Lower leg skin (tissue), 4 donors: ENCODE results near the gene DET1. TPM values are rescaled to one million over a fixed set of nuclear protein-coding genes. Genes with fewer than 3 reads are reported as not detected.
"Not testable (repeated sequence)": the region's sequence is repeated elsewhere in the genome, so short reads cannot be mapped to it uniquely, and the experiment has no call there.

Experiments used
- DNase-seq, 2 donors: peaks; one replicate each; pipeline ENCODE4 v3.0.0-alpha.2; 2019; ENCODE audit warnings: low spot score in 2 of 2
- H3K4me3 ChIP-seq: fragments of 200-600 bp; sonication (generic); 2 replicates; pipeline ENCODE4 v1.5.1; 2017; ENCODE audit warnings: mild to moderate bottlenecking, low read depth; ENCODE audit not compliant: poor library complexity, severe bottlenecking
- POLR2A ChIP-seq, 2 donors: fragments of 450-650 bp; IDR thresholded peaks; one replicate each; pipeline ENCODE4 v1.6.1; 2016 to 2017; ENCODE audit warnings: antibody characterized with exemption in 2 of 2, mild to moderate bottlenecking in 1 of 2, moderate library complexity in 1 of 2
- WGBS, 2 donors: methylation state at CpG; one replicate each; pipeline ENCODE4 v1.1.5; 2018; 5-methylcytosine and 5-hydroxymethylcytosine counted together
- intact Hi-C: fragments of 100-400 bp; cut with DNase I; formaldehyde crosslinking; loops from one replicate; pipeline ENCODE4 v1.15.0; 2023; ENCODE audit warnings: low total_unique reads
- total RNA-seq, 4 donors: library from RNA; depleted of rRNA; stranded (reverse); fragments of >200 nt; gene quantifications; one replicate each; pipeline ENCODE4 v1.1.0, GENCODE V29; 2016
- TF ChIP-seq, protein P1 (sequence below), 3 donors: fragments of 450-650 bp; IDR thresholded peaks; one replicate each; pipeline ENCODE4 v1.5.1; 2016; ENCODE audit warnings: antibody characterized with exemption in 3 of 3, mild to moderate bottlenecking in 3 of 3, moderate library complexity in 2 of 3

DET1 gene
- total RNA-seq, 4 donors from 2014 or later, result 2.5 to 7.0 (median 5.1) TPM

DNA sequence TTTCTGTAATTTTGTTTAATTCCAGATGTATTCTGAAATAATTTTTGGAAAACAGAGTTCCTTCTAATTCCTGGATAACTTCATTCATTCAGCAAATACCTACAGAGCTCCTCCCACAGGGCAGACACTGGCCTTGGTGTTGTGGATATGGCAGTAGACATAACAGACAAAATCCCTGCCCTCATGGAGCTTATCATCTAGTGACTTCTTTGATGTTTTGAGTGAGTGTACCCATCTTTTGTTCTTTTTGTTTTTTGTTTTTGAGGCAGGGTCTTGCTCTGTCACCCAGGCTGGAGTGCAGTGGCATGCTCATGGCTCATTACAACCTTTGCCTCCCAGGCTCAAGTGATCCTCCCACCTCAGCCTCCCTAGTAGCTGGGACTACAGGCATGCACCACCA, 21.1 kb downstream of the DET1 start:
- intact Hi-C loops, result no loop called here
- H3K4me3 ChIP-seq, result no peak overlapping the region
- TF ChIP-seq, protein P1, sequence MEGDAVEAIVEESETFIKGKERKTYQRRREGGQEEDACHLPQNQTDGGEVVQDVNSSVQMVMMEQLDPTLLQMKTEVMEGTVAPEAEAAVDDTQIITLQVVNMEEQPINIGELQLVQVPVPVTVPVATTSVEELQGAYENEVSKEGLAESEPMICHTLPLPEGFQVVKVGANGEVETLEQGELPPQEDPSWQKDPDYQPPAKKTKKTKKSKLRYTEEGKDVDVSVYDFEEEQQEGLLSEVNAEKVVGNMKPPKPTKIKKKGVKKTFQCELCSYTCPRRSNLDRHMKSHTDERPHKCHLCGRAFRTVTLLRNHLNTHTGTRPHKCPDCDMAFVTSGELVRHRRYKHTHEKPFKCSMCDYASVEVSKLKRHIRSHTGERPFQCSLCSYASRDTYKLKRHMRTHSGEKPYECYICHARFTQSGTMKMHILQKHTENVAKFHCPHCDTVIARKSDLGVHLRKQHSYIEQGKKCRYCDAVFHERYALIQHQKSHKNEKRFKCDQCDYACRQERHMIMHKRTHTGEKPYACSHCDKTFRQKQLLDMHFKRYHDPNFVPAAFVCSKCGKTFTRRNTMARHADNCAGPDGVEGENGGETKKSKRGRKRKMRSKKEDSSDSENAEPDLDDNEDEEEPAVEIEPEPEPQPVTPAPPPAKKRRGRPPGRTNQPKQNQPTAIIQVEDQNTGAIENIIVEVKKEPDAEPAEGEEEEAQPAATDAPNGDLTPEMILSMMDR (IDR thresholded peaks at IDR 0.05), result no peak
- TF ChIP-seq POLR2A (IDR thresholded peaks at IDR 0.05), result no peak
- DNase-seq, result no peak

DNA sequence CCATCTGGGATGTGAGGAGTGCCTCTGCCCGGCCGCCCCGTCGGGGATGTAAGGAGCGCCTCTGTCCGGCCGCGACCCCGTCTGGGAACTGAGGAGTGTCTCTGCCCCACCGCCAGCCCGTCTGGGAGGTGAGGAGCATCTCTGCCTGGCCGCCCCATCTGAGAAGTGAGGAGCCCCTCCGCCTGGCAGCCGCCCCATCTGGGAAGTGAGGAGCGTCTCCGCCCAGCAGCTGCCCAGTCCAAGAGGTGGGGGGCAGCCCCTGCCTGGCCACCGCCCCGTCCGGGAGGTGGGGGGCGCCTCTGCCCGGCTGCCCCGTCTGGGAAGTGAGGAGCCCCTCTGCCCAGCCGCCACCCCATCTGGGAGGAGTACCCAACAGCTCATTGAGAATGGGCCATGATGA, 22.4 kb downstream of the DET1 start:
- not testable (repeated sequence) for DNase-seq, H3K4me3 ChIP-seq
- WGBS, 2 donors, result 96% methylated on average over 8 to 12 of the region's 23 CpGs

DNA sequence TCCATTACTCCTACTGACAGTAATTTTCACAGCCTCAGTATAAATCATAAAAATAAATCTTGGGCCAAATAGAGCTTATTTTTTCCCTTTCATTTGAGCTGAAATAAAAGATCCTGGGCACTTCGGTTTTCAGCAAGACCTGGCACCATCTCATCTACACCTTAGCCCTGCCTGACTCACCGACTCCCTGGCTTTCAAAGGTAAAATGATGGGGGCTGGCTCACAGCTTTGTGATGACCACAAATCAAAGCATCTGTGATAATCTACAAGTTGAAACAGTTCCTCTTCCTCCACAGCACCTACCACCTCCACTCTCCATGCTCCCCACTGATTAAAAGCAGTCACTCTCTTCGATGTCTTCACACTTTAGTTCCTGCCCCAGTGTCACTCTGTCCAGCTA, 27.6 kb downstream of the DET1 start:
- TF ChIP-seq, protein P1 (IDR thresholded peaks at IDR 0.05), result no peak
- TF ChIP-seq POLR2A (IDR thresholded peaks at IDR 0.05), result no peak
- DNase-seq, result no peak
- intact Hi-C loops, result no loop called here
- 75 to 90% methylated on average over 3 of the region's 3 CpGs for WGBS, 2 donors
- H3K4me3 ChIP-seq, result no peak overlapping the region

More for the DNA sequence above, 22.4 kb downstream of the DET1 start:
- intact Hi-C loops, result not testable (repeated sequence)

DNA sequence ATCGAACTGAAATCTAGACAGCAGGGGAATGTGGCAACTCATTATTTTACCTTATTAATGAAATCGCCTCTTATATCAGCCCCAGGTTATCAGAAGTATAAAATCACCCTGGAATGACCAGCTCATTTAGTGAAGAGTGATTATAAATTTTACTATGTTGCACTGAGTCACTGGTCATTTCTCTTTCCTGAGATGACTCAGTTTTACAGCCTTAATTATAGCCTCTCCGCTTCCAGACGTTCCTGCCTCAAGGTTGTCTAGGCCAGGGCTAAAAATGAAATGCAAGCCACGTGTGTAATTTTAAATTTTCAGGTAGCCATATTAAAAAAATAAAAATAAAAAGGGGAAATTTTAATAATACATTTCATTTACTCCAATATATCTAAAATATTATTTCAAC, 33.3 kb downstream of the DET1 start:
- intact Hi-C loops, result no loop called here
- TF ChIP-seq, protein P1 (IDR thresholded peaks at IDR 0.05), result no peak
- H3K4me3 ChIP-seq, result no peak overlapping the region
- no peak for DNase-seq
- WGBS, 2 donors, result 88 to 92% methylated on average over 5 of the region's 5 CpGs

DNA sequence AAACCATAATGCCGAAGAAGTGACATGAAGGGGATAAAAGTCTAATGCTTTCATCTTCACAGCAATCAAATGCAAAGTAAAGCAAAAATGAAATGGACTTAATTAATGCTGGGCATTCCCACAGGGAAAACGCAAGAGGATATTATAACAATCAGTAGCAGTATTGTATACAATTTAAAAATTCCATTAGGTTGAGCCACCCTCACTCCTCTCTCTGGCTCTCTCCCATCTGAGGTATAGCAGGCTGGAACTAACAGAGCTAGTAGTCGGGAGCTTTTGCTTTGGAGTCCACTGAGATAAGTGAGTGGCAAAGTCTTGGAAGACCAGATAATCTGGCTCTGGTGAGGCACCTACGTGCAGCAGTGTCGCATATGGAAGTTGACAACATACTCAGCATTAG, 33.9 kb downstream of the DET1 start:
- intact Hi-C loops, result no loop called here
- 92 to 93% methylated on average over 5 of the region's 5 CpGs for WGBS, 2 donors
- no peak overlapping the region for H3K4me3 ChIP-seq
- TF ChIP-seq, protein P1 (IDR thresholded peaks at IDR 0.05), result no peak
- no peak for DNase-seq

DNA sequence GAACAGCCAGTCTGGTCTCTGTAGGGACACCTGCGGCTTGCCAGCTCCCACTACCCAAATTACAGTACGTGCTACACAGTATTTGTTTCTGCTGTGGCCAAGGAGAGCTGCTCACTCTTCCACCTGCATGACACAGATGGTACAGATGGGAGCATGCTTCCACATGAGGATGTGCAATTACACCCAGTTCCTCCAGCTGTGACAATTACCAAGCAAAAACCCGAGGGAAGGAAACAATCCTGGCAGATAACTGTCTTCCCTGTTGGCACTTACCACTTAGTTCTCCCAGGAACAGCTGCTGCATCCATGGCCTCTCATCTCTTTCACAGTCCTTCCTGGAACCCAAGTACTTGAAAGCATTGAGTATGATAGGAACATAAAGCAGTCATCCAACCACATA, 34.4 kb downstream of the DET1 start:
- DNase-seq, result no peak
- no peak for TF ChIP-seq POLR2A (IDR thresholded peaks at IDR 0.05)
- TF ChIP-seq, protein P1 (IDR thresholded peaks at IDR 0.05), result no peak
- no peak overlapping the region for H3K4me3 ChIP-seq
- WGBS, 2 donors, result 79 to 85% methylated on average over 3 of the region's 3 CpGs
- intact Hi-C loops, result no loop called here
